HEK293 (cell line): ENCODE results near the gene RHOB.
"Not testable (repeated sequence)": the region's sequence is repeated elsewhere in the genome, so short reads cannot be mapped to it uniquely, and the experiment has no call there.

Experiments
- CTCF ChIA-PET: fragments of 350-600 bp; formaldehyde crosslinking; extraction: SDS; loops from one replicate; lab custom pipeline; 2021; ENCODE audit warnings: antibody characterized with exemption; lab: Yijun Ruan, JAX
- POLR2A ChIA-PET: fragments of 300-600 bp; formaldehyde crosslinking; extraction: SDS; loops from one replicate; lab custom pipeline; 2020; ENCODE audit warnings: antibody characterized with exemption, inconsistent platforms; lab: Yijun Ruan, JAX
- H3K27ac ChIP-seq: fragments of 200-500 bp; sonication (Bioruptor generic); 2 replicates; pipeline ENCODE4 v1.5.1; 2014; ENCODE audit warnings: low read depth, low read length, control low read depth, inconsistent platforms; ENCODE audit errors: extremely low read depth
- H3K36me3 ChIP-seq, 2 experiments: fragments of 200-500 bp in 1 of 2; sonication (Bioruptor generic) in 1 of 2; 1 replicate in 1 of 2; 2 replicates in 1 of 2; pipeline ENCODE4 v1.5.1; 2014 to 2017; ENCODE audit warnings: inconsistent platforms in 2 of 2, low read length in 2 of 2; ENCODE audit not compliant: control insufficient read depth in 2 of 2, insufficient read depth in 1 of 2
- H3K4me1 ChIP-seq: fragments of 200-500 bp; sonication (Bioruptor generic); 2 replicates; pipeline ENCODE4 v1.5.1; 2014; ENCODE audit warnings: mild to moderate bottlenecking, low read length, inconsistent platforms; ENCODE audit not compliant: control insufficient read depth, insufficient read depth
- H3K4me3 ChIP-seq: 2 replicates; pipeline ENCODE4 v1.5.1; 2011; ENCODE audit warnings: low read depth, mild to moderate bottlenecking, control low read depth, low read length, moderate library complexity
- H3K9me3 ChIP-seq: fragments of 200-500 bp; sonication (Bioruptor generic); 2 replicates; pipeline ENCODE4 v1.5.1; 2014; ENCODE audit warnings: low read depth, low read length, inconsistent platforms; ENCODE audit not compliant: control insufficient read depth, insufficient read depth
- GLI4 ChIP-seq: fragments of 450-650 bp; formaldehyde crosslinking; IDR thresholded peaks from 2 replicates; pipeline ENCODE4 v1.5.1; 2016; ENCODE audit warnings: missing biosample characterization, missing genetic modification characterization
- HOXD13 ChIP-seq: sonication (generic); formaldehyde crosslinking; IDR thresholded peaks from 2 replicates; pipeline ENCODE4 v1.8.0; 2022; ENCODE audit warnings: missing genetic modification reagents, borderline replicate concordance
- MZF1 ChIP-seq: fragments of 450-650 bp; formaldehyde crosslinking; IDR thresholded peaks from 2 replicates; pipeline ENCODE4 v1.5.1; 2017; ENCODE audit warnings: missing biosample characterization, missing genetic modification characterization, borderline replicate concordance
- ZBTB11 ChIP-seq: fragments of 450-650 bp; formaldehyde crosslinking; conservative IDR thresholded peaks from 2 replicates; pipeline ENCODE4 v1.5.1; 2016; ENCODE audit warnings: low read depth, missing biosample characterization, missing genetic modification characterization
- ZBTB21 ChIP-seq: fragments of 450-650 bp; formaldehyde crosslinking; IDR thresholded peaks from 2 replicates; pipeline ENCODE4 v1.5.1; 2017; ENCODE audit warnings: missing biosample characterization, missing genetic modification characterization
- ZBTB26 ChIP-seq: fragments of 450-650 bp; formaldehyde crosslinking; optimal IDR thresholded peaks from 2 replicates; pipeline ENCODE3; 2016; ENCODE audit warnings: missing biosample characterization, mild to moderate bottlenecking, missing genetic modification characterization
- ZFP37 ChIP-seq: fragments of 450-650 bp; formaldehyde crosslinking; IDR thresholded peaks from 2 replicates; pipeline ENCODE4 v1.5.1; 2016; ENCODE audit warnings: missing biosample characterization, missing genetic modification characterization
- ZNF138 ChIP-seq: fragments of 450-650 bp; formaldehyde crosslinking; IDR thresholded peaks from 2 replicates; pipeline ENCODE4 v1.5.1; 2016; ENCODE audit warnings: missing biosample characterization, missing genetic modification characterization, borderline replicate concordance
- ZNF148 ChIP-seq: fragments of 450-650 bp; formaldehyde crosslinking; IDR thresholded peaks from 2 replicates; pipeline ENCODE4 v1.5.0; 2017; ENCODE audit warnings: missing biosample characterization, missing genetic modification characterization, borderline replicate concordance
- ZNF175 ChIP-seq: fragments of 450-650 bp; formaldehyde crosslinking; IDR thresholded peaks from 2 replicates; pipeline ENCODE4 v1.5.1; 2016; ENCODE audit warnings: missing biosample characterization, missing genetic modification characterization
- ZNF18 ChIP-seq: fragments of 450-650 bp; formaldehyde crosslinking; IDR thresholded peaks from 2 replicates; pipeline ENCODE4 v1.5.1; 2016; ENCODE audit warnings: missing biosample characterization, missing genetic modification characterization
- ZNF292 ChIP-seq: fragments of 450-650 bp; formaldehyde crosslinking; IDR thresholded peaks from 2 replicates; pipeline ENCODE4 v1.5.1; 2016; ENCODE audit warnings: low read depth, missing biosample characterization, missing genetic modification characterization, borderline replicate concordance
- ZNF302 ChIP-seq: fragments of 450-650 bp; formaldehyde crosslinking; IDR thresholded peaks from 2 replicates; pipeline ENCODE4 v1.5.1; 2016; ENCODE audit warnings: missing biosample characterization, missing genetic modification characterization, low read depth
- ZNF341 ChIP-seq: fragments of 450-650 bp; formaldehyde crosslinking; IDR thresholded peaks from 2 replicates; pipeline ENCODE4; 2016; ENCODE audit warnings: low read depth, missing biosample characterization, missing genetic modification characterization
- ZNF394 ChIP-seq: fragments of 450-650 bp; formaldehyde crosslinking; IDR thresholded peaks from 2 replicates; pipeline ENCODE4 v1.5.1; 2016; ENCODE audit warnings: missing biosample characterization, missing genetic modification characterization, mild to moderate bottlenecking, moderate library complexity, borderline replicate concordance
- ZNF530 ChIP-seq: fragments of 450-650 bp; formaldehyde crosslinking; IDR thresholded peaks from 2 replicates; pipeline ENCODE4 v1.5.1; 2016; ENCODE audit warnings: low read depth, missing biosample characterization, missing genetic modification characterization
- ZNF629 ChIP-seq: fragments of 450-650 bp; formaldehyde crosslinking; IDR thresholded peaks from 2 replicates; pipeline ENCODE4 v1.5.1; 2017; ENCODE audit warnings: missing biosample characterization, missing genetic modification characterization
- ZSCAN4 ChIP-seq: fragments of 450-650 bp; formaldehyde crosslinking; IDR thresholded peaks from 2 replicates; pipeline ENCODE4 v1.5.1; 2017; ENCODE audit warnings: missing biosample characterization, missing genetic modification characterization

The RHOB gene

GRCh38 chr2:20457661-20458630 is 11.1 kb downstream of the RHOB start (continued):
- TF ChIP-seq ZBTB21 (tag by site-specific recombination), result no peak
- TF ChIP-seq ZNF629, result no peak

GRCh38 chr2:20458737-20459484 is 12.0 kb downstream of the RHOB start:
- CTCF ChIA-PET, H3K4me3 ChIP-seq, H3K4me1 ChIP-seq, H3K27ac ChIP-seq, H3K36me3 ChIP-seq, H3K9me3 ChIP-seq: not testable (repeated sequence)
- POLR2A ChIA-PET, result interaction anchor here (0.6 to 2.3 kb wide), 3 partner anchors 10 to 159 kb away, joined by 4 to 15 read pairs (median 5); partner anchors contain the start of gene RHOB

- ChIA-PET CTCF (interaction anchor here (0.5 to 0.7 kb wide), 2 partner anchors 133 to 282 kb away, joined by 4 read pairs; no protein-coding TSS in a partner anchor), POLR2A (interaction anchor here (1.9 to 4.0 kb wide), 2 partner anchors 14 to 18 kb away, joined by 6 to 39 read pairs; partner anchors contain the start of gene RHOB)
- Histone ChIP-seq H3K4me1 (no peaks in the 10 kb centered on the region; the same call in 1 of the 2 replicates), H3K36me3 (no peaks in the 10 kb centered on the region), H3K9me3 (no peaks in the 10 kb centered on the region), H3K27ac (no peak overlapping the region), H3K4me3 (no peak overlapping the region)
- no peak for TF ChIP-seq ZNF138 (tag by site-specific recombination)
- TF ChIP-seq ZNF148 (tag by site-specific recombination), result no peak
- no peak for TF ChIP-seq ZNF175 (tag by site-specific recombination)
- TF ChIP-seq ZFP37 (tag by site-specific recombination), result no peak
- TF ChIP-seq MZF1, result no peak
- TF ChIP-seq ZNF394 (tag by site-specific recombination), result no peak
- no peak for TF ChIP-seq ZBTB11
- TF ChIP-seq ZNF292, result no peak
- TF ChIP-seq HOXD13 (CRISPR knock-in tag), result no peak
- TF ChIP-seq ZNF629, result no peak
- no peak for TF ChIP-seq ZNF302 (tag by site-specific recombination)
- TF ChIP-seq ZBTB26 (tag by site-specific recombination), result no peak
- TF ChIP-seq ZSCAN4 (tag by site-specific recombination), result no peak
- no peak for TF ChIP-seq ZNF341 (tag by site-specific recombination)
- no peak for TF ChIP-seq GLI4 (tag by site-specific recombination)
- TF ChIP-seq ZNF530 (tag by site-specific recombination), result no peak
- TF ChIP-seq ZNF18 (tag by site-specific recombination), result no peak
Observed at GRCh38 chr2:20465716-20466394, 19.0 kb downstream of the RHOB start.
